Raji (cell line): ENCODE results near the gene WWOX.

ENCODE experiments used
- POLR2A ChIP-seq: IDR thresholded peaks from 2 replicates; pipeline ENCODE4 v1.6.1; 2011; ENCODE audit warnings: low read depth, low read length, control low read depth; ENCODE audit not compliant: insufficient read depth

The WWOX gene

GRCh38 chr16:79008036-79008868, 908.8 kb downstream of the WWOX start:
- TF ChIP-seq POLR2A, result no peak

DNA sequence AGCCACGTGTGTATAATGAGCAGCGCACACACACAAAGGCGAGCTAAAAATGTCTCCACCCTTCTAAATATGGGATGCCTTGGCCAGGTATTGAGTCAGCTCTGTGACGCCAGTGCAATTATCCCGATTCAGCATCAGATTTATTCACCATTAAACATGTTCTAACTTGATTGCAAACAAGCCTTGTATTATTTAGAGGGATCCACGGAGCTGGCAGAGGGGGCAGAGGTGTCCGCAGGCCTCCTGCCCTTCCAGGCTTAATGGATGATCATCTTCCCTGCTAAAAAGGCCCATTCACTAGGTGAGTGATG, 909.4 kb downstream of the WWOX start:
- no peak for TF ChIP-seq POLR2A

- no peak for TF ChIP-seq POLR2A
Observed at GRCh38 chr16:79009896-79010295, 910.4 kb downstream of the WWOX start.

DNA sequence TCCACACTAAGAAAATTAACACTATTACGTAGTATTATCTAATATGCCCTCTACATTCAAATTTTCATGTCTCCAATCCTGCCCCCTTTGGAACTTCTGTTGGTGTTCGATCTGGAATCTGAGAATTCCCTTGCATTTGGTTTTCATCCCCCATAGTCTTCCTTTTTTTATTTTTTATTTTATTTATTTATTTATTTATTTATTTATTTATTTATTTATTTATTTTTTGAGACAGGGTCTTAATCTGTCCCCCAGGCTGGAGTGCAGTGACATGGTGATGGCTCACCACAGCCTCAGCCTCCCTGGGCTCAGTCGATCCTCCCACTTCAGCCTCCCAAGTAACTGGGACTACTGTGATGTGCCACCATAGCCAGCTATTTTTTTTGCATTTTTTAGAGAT, 911.8 kb downstream of the WWOX start:
- TF ChIP-seq POLR2A, result no peak

- TF ChIP-seq POLR2A, result no peak
Observed at GRCh38 chr16:79012671-79013434, 913.4 kb downstream of the WWOX start.

DNA sequence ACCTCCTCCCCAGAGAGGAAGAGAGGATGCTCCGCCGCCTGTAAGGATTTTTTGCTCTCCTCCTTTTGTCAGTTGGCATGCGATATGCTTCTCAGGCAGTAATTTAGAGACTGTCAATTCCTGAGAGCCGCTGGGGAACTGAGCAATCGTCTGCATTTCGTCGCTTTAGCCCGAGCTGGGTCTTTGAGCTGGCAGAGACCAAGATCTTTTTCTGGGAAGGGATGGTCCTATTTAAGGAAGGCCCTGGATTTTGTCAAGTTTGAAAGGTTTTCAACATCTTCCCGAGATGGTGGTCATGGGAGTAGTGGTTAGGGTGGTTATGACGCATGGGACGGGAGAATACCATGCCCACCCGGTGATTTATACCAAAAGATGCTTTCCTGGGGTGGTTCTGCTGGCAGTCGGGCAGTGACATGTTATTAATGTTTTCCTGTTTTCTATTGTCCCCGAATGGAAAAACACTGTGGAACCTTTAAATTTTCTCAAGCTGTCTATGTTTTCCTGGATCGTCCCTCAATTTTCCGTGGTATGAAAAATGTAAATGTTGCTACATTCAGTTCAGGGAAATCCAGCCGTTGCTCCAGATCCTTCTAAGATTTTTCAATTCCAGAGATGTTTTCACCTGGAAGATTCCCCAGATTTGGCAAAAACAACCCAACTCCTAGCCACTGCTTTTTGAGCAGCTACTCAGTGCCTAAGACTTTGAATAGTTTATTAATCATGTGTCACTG, 914.6 kb downstream of the WWOX start:
- TF ChIP-seq POLR2A, result no peak

- TF ChIP-seq POLR2A, result no peak
Observed at GRCh38 chr16:79018650-79019429, 919.4 kb downstream of the WWOX start.

DNA sequence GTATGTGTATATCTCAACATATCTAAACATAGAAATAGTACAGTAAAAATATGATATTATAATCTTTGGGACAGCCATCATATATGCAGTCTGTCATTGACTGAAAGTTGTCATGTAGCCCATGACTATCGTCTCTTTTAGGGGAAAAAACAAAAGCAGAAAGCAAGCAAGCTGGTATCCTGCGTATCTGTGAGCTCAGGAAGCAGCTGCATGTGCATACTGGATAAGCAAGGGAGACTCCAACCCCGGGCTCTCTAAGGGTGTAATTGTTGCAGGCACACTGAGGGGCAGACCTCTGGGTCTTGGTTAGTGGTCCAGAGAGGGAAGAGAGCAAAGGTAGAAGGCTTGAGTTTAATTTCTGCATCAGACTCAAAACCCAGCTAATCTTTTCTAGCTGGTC, 920.0 kb downstream of the WWOX start:
- TF ChIP-seq POLR2A, result no peak

- TF ChIP-seq POLR2A, result no peak
Observed at GRCh38 chr16:79021991-79022630, 922.7 kb downstream of the WWOX start.

DNA sequence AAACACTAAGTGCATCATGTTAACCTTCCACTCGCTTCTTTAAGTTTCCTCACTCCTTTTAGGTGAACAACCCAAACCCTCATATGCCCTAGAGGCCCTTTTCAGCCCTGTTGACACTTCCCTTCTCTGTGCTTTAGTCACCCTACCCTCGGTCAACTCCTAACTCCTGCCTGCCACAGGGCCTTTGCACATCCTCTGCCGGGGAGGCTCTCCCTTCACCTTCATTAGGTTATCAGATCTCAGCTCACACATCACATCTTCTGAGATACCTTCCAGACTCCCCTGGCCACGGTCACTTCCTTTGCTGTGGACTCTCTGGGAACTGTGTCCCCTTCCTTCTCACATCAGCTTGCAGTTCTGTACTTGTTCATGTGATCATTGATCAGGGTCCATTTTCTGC, 926.7 kb downstream of the WWOX start:
- TF ChIP-seq POLR2A, result no peak

DNA sequence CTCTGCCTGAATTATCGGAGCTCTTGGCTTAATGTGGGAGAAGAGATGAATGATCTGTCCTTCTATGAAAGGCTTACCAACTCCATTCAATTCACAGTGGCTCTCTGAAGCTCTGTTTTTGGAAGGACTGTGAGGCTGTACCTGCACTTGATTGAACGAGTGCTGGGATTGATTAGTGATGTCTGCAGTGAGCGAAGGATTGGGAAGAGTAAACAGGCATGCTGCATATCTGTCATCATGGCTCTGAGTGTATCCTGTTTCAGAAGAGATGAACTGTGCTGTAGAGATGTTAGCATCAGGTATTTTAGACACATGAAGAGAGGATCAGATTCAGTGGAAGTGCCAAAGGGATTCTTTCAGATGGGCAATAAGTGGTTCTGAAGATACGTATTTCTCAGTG, 937.1 kb downstream of the WWOX start:
- no peak for TF ChIP-seq POLR2A

- TF ChIP-seq POLR2A, result no peak
Observed at GRCh38 chr16:79037521-79038373, 938.3 kb downstream of the WWOX start.

DNA sequence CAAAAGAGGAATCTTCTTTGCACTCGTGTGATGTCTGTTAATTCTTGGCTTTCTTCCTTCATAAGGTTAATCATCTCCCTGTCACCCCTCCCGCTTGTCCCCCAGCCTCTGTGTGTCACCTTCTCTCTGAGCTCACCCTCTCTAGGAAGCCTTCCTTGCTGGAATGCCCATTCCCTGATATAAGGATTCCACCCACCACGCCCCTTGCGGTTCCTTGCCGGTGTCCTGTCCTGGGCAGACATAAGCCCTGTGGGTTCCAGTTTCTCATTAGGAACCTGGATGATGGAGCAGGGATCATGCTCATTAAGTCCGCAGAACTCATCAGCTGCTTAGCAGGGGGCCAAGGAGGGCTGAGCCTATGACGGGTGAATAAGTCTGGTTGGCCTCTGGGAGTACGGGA, 941.8 kb downstream of the WWOX start:
- no peak for TF ChIP-seq POLR2A

DNA sequence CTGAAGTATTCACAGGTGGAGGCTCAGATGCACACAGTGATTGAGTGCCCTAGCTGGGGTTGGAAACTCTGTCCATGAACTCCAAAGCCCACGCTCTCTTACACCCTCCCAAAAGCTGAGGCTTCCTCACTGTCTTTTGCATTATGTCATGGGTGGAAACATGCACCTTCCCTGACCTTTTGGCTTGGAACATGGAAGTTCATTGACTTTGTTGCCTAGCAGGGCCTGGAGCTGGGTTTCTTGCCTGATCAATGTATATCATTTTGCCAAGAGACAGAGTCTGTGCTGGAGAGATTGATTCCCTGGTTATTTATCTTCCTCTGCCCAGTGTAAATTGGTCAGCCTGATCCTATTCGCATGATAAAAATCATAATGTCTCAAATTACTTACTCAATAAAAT, 942.7 kb downstream of the WWOX start:
- TF ChIP-seq POLR2A, result no peak

GRCh38 chr16:79042886-79043285, 943.4 kb downstream of the WWOX start:
- no peak for TF ChIP-seq POLR2A
